Suppressor macrophage treated with lipopolysaccharide for 4 hours (primary cell): ENCODE measurements around the gene ATCAY.

ENCODE experiments used
- DNase-seq: peaks from one replicate; pipeline ENCODE4 v3.0.0-alpha.2; 2020

The ATCAY gene

DNA sequence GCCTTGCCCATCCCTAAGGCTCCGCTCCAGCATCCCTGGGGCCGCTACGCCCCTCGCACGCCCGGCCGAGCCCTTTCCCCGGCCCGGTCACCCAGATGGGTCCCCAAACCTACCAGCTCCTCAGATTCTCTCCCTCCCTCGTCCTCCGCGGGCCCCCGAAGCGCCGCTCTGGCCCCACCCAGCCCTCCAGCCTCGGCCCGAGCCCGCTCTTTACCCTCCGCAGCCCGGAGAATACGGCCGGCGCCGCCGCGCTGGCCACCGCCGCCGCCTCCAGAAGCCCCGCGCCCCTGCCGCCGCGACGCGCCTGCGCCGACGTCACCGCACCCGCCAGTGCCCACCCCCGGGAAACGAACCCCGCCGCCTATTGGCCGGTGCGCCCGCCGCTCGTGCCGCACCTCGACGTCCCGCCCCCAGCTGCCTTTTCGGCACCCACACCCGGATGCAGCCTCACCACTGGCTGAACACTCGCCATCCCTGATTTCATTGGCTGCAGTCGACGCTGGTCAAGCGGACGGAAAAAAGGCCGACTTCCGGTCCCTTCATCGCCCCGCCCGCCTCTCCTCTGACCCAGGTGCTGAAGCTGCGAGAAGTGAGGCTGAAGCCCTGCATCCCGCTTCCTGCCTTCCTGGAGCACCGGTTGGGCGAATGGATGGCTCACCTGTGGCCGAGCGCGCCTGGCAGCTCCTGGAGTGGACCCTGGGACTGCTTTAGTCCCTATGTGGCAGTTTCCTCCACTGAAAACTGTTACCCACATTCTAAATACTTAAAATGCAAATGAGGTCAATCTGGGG, 90.5 kb downstream of the ATCAY start, which contains the start of gene DAPK3:
TSS of gene DAPK3 (minus strand) at position 292 of the 791 bp plus-strand sequence. CDS start 1,364 bp downstream, outside the sequence.
- peak; percentile 98 for DNase-seq

DNA sequence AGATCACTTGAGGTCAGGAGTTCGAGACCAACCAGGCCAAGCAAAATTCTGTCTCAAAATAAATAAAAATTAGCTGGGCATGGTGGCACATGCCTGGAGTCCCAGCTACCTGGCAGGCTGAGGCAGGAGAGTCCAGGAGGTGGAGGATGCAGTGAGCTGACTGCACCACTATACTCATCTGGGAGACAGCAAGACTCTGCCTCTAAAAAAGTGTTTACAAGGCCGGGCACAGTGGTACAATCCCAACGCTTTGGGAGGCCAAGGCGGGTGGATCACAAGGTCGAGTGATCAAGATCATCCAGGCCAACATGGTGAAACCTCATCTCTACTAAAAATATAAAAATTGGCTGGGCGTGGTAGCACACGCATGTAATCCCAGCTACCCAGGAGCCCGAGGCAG, 94.7 kb downstream of the ATCAY start:
- DNase-seq, result no peak

DNA sequence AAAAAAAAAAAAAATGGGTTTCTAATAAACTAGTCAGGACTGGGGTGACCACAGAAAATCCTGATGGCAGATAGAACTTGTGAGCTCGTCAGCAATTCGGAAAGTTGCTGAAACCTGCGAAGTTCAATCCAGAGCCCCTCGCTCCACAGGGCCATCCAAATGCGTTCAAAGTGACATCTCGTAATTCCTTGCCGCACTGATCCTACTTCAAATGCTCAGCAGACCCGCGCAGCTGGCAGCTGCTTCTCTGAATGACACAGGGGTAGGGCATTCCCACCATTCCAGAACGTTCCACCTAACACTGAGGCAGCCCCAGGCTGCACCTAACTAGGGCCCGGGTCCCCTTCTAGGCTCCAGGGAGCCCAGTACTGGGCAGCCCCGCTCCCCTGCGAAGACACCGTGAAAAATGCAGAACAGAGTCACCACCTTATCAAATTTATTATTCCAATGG, 95.2 kb downstream of the ATCAY start:
- no peak for DNase-seq

DNA sequence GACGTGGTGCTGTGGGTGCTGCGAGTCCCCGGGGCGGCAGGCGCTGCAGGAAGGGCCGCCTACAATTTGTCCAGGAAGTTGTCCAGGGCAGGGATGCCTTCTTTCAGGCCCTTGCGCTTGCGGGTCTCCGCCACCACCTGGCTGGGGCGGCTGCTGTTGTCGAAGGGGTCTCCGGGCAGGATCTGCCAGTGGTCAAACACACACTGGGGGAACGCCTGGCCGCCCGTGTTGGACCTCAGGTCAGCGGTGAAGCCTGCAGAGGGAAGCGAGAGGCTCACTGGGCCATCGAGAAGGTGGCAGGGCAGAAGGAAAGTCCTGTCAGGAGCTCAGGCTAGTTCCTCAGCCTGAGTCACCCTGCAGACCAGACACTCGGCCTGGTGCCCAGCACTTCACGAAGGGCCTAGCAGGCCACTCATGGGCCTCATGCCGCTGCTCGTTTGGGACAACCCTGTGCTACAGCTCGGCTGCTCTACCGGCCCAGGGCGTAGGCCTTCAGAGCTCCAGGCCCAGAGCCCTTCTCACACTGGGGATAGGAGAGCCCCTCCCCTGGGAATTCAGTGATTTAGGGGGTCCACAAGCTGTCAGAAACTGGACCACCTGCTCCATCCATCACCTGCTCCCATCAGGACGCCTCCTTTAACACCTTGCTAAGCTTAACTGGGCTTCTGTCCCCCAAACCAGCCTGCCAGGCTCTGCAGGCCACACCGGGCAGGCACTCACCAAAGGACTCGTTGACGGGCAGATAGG, 96.2 kb downstream of the ATCAY start:
- DNase-seq, result no peak
